ENCODE measurements around the gene CCDC33. TPM values are rescaled to one million over a fixed set of nuclear protein-coding genes. Genes with fewer than 3 reads are reported as not detected.

Gene CCDC33
- polyA plus RNA-seq, 1 of the 3 experiments (the other 2 are of a cell fraction): 4.0 TPM

DNA sequence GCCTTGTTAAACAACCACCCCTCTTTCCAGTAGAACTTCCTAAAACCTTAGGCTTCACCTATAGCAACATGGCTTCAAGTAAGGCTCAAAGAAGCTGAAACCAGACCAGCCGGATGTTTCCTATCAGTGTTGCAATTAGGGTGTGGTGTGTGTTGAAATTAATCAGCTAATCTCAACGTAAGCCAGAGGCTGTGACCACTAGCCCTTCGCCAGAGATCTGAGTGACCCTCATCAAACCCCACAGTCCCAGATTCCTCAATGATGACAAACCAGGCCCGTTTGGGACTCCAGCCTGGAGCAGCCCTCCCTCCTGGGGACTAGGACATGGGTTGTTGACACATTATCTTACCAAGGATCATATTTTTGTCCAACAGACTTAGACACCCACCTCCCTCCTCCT is 104.0 kb downstream of the CCDC33 start:
- no peaks in the 10 kb centered on the region for H3F3A ChIP-seq (replicated peaks; ENCODE audit: insufficient read depth)
- no peaks in the 10 kb centered on the region for H3K79me2 ChIP-seq (ENCODE audit: insufficient read depth)
- no peak overlapping the region for H3K9ac ChIP-seq
- H3K9me2 ChIP-seq: no peaks in the 10 kb centered on the region
- CTCF ChIA-PET: interaction anchor here (0.8 to 1.8 kb wide), 8 partner anchors 12 to 367 kb away, joined by 3 to 5 read pairs (median 4); no protein-coding TSS in a partner anchor
- POLR2A ChIA-PET: interaction anchor here (0.7 kb wide), 1 partner anchor 46 kb away, joined by 3 read pairs; no protein-coding TSS in a partner anchor
- H3K4me2 ChIP-seq: no peak overlapping the region
- no peak overlapping the region for H2AFZ ChIP-seq (ENCODE audit: low read depth)
- no peak for DNase-seq
- no peak overlapping the region for H3K27ac ChIP-seq (ENCODE audit: low read depth in 2 of 2, low read length in 1 of 2)
- no peaks in the 10 kb centered on the region for H4K20me1 ChIP-seq (ENCODE audit: insufficient read depth)
- TF ChIP-seq JUND (IDR thresholded peaks at IDR 0.05): no peak
- TF ChIP-seq RXRA (IDR thresholded peaks at IDR 0.05; ENCODE audit: borderline replicate concordance, low read depth): no peak
- TF ChIP-seq, protein P1, sequence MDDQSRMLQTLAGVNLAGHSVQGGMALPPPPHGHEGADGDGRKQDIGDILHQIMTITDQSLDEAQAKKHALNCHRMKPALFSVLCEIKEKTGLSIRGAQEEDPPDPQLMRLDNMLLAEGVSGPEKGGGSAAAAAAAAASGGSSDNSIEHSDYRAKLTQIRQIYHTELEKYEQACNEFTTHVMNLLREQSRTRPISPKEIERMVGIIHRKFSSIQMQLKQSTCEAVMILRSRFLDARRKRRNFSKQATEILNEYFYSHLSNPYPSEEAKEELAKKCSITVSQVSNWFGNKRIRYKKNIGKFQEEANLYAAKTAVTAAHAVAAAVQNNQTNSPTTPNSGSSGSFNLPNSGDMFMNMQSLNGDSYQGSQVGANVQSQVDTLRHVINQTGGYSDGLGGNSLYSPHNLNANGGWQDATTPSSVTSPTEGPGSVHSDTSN (IDR thresholded peaks at IDR 0.05): no peak
- no peak for TF ChIP-seq FOXM1 (IDR thresholded peaks at IDR 0.05; ENCODE audit: low read depth)
- TF ChIP-seq TEAD4 (IDR thresholded peaks at IDR 0.05; ENCODE audit: borderline replicate concordance, insufficient read depth): no peak
- TF ChIP-seq TAF1 (IDR thresholded peaks at IDR 0.05; ENCODE audit: borderline replicate concordance, low read depth, low read length): no peak
- no peak for TF ChIP-seq RAD21 (IDR thresholded peaks at IDR 0.05; ENCODE audit: low read length)
- TF ChIP-seq NRF1 (IDR thresholded peaks at IDR 0.05; ENCODE audit: low read depth, low read length): no peak
- TF ChIP-seq, protein P2, sequence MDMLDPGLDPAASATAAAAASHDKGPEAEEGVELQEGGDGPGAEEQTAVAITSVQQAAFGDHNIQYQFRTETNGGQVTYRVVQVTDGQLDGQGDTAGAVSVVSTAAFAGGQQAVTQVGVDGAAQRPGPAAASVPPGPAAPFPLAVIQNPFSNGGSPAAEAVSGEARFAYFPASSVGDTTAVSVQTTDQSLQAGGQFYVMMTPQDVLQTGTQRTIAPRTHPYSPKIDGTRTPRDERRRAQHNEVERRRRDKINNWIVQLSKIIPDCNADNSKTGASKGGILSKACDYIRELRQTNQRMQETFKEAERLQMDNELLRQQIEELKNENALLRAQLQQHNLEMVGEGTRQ (IDR thresholded peaks at IDR 0.05; ENCODE audit: borderline replicate concordance, low read depth, low read length): no peak
- TF ChIP-seq FOSL2 (IDR thresholded peaks at IDR 0.05; ENCODE audit: borderline replicate concordance, low read depth): no peak
- no peak for TF ChIP-seq MAX (IDR thresholded peaks at IDR 0.05; ENCODE audit: low read depth)
- TF ChIP-seq NFIC (IDR thresholded peaks at IDR 0.05; ENCODE audit: borderline replicate concordance): no peak
- no peak for TF ChIP-seq REST (IDR thresholded peaks at IDR 0.05; ENCODE audit: low read depth, low read length)
- no peak for TF ChIP-seq MXI1 (IDR thresholded peaks at IDR 0.05; ENCODE audit: low read depth, low read length)
- no peak for TF ChIP-seq CHD2 (IDR thresholded peaks at IDR 0.05; ENCODE audit: low read length, partially characterized antibody)
- no peak for TF ChIP-seq GABPA (IDR thresholded peaks at IDR 0.05; ENCODE audit: low read depth)
- no peak for TF ChIP-seq YY1 (IDR thresholded peaks at IDR 0.05; ENCODE audit: low read depth)
- no peak for TF ChIP-seq SMC3 (IDR thresholded peaks at IDR 0.05; ENCODE audit: low read depth, low read length)
- H3K4me3 ChIP-seq (ENCODE audit: low read depth in 2 of 2, low read length in 1 of 2): no peak overlapping the region
- H3K27me3 ChIP-seq (ENCODE audit: insufficient read depth): no peaks in the 10 kb centered on the region
- WGBS (ENCODE audit: low lambda C conversion rate): 60% methylated on average over 3 of the region's 4 CpGs
- peaks cover 0 to 3% of the 10 kb centered on the region in 2 experiments; a peak in 1 of 4 replicates for H3K4me1 ChIP-seq (ENCODE audit: control insufficient read depth in 1 of 2, insufficient read depth in 2 of 2, low read depth in 1 of 2, low read length in 1 of 2)
- H3K9me3 ChIP-seq: no peaks in the 10 kb centered on the region
- H3K36me3 ChIP-seq (replicated peaks in 1 of 2; ENCODE audit: control insufficient read depth in 1 of 2, insufficient read depth in 2 of 2, low read length in 1 of 2): no peaks in the 10 kb centered on the region
